Ovary (tissue), 9 donors: ENCODE data around the gene CIDEA. TPM values are rescaled to one million over a fixed set of nuclear protein-coding genes. Genes with fewer than 3 reads are reported as not detected.

Experiments used
- DNase-seq, 5 donors: peaks; one replicate each; pipeline ENCODE4 v3.0.0-alpha.2; 2019 to 2020
- H3K27ac ChIP-seq, 2 donors: fragments of 200-600 bp; one replicate each; pipeline versions ENCODE4 v1.5.1 to v1.8.0; 2019 to 2022
- H3K27me3 ChIP-seq: fragments of 200-600 bp; one replicate; pipeline ENCODE4 v1.8.0; 2022
- H3K36me3 ChIP-seq: fragments of 200-600 bp; sonication (generic); one replicate; pipeline ENCODE4 v1.5.1; 2019
- H3K4me1 ChIP-seq: one replicate; pipeline ENCODE4 v1.8.1; 2013; ENCODE audit warnings: mild to moderate bottlenecking, moderate library complexity; ENCODE audit not compliant: insufficient read depth
- H3K4me3 ChIP-seq: fragments of 200-600 bp; sonication (generic); one replicate; pipeline ENCODE4 v1.5.1; 2017
- H3K9me3 ChIP-seq, 2 donors: fragments of 200-600 bp in 1 of 2; sonication (generic) in 1 of 2; one replicate each; pipeline versions ENCODE4 v1.5.1 to v1.8.1; 2013 to 2019; ENCODE audit warnings: mild to moderate bottlenecking in 1 of 2, moderate library complexity in 1 of 2
- EP300 ChIP-seq: sonication (generic); formaldehyde crosslinking; IDR thresholded peaks from one replicate; pipeline ENCODE4 v1.6.1; 2017; ENCODE audit warnings: antibody characterized with exemption
- POLR2A ChIP-seq: fragments of 450-650 bp; IDR thresholded peaks from one replicate; pipeline ENCODE4 v1.6.1; 2017; ENCODE audit warnings: antibody characterized with exemption, mild to moderate bottlenecking, moderate library complexity
- WGBS, 3 donors: extraction: QIAGEN DNeasy Blood & Tissue Kit in 1 of 3; methylation state at CpG; one replicate each; pipeline versions ENCODE4 v1.1.5 to v1.1.7; 2013 to 2017; 5-methylcytosine and 5-hydroxymethylcytosine counted together
- intact Hi-C, 4 donors: fragments of 100-400 bp; cut with DNase I; formaldehyde crosslinking; loops; one replicate each; pipeline versions ENCODE4 v1.11.0 to v1.15.1; 2022 to 2023
- polyA plus RNA-seq, 2 donors: library from polyadenylated mRNA; stranded (reverse); fragments of 200-250 nt in 1 of 2; fragments of 350-450 nt in 1 of 2; fragmentation: Illumina TruSeq in 1 of 2; extraction: RNeasy Lipid Tissue Mini Kit (QIAGEN cat#74804) in 1 of 2; gene quantifications; one replicate each; pipeline ENCODE4 v1.2.3, GENCODE V29; 2013 to 2014
- total RNA-seq, 7 donors: library from RNA; depleted of rRNA in 2 of 7; stranded (reverse); fragments of >200 nt in 2 of 7; fragmentation: NEBNext Ultra II Directional in 3 of 7; extraction: Animal tissue kit (Norgen Biotek cat#: 25700) in 3 of 7; gene quantifications; one replicate each; pipeline versions ENCODE4 v1.1.0 to v1.2.4, GENCODE V29; 2016 to 2023
- TF ChIP-seq, protein P1 (sequence below), 3 donors: fragments of 450-650 bp in 2 of 3; fragments of 200-600 bp in 1 of 3; IDR thresholded peaks; one replicate each; pipeline versions ENCODE4 v1.5.1 to v1.8.0; 2016 to 2022; ENCODE audit warnings: antibody characterized with exemption in 3 of 3, mild to moderate bottlenecking in 1 of 3
- donor health status: DM: no; HTN: no; CAD: no; lungs with moderate emphysema.
- donor health status: DM: no; HTN: no; CAD: no.
- donor health status: Bipolar disorder and iron deficiency.
- donor health status: DM: yes; HTN: yes; CAD: no.
- donor health status: DM: no; HTN: no; CAD: no.
- donor health status: DM: yes; HTN: yes; CAD: no.

Gene CIDEA
- total and polyA plus RNA-seq, 9 donors = 0.15 TPM; not detected in 8

DNA sequence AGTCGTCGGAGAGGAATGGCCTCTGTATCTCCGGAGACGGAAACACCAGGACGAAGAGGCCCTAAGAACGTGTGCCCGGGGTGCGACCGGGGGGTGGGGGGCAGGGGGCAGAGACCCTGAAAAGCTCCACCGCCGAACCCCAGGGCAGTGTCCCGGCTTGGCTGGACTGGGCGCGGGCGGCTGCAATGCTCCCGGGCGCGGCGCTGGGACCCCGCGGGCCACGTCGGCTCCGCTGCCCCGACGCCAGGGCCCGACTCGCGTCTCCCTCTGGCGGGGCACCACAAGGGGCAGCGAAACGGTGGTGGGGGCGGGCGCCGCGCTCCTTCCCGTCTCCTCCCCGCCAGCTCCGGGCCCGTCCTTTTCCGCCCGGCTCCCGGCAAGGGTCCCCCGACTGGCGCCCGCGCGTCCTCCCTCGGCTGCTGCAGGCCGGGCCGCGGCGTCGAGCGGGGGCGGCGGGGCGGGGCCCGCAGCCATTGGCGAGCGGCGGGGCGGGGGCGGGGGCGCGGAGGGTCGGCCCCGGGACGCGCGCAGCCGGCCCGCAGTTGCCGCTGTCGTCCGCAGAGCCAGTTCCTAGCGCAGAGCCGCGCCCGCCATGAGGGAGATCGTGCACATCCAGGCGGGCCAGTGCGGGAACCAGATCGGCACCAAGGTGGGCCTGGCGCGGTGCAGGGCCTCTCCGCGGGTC lies 53.7 kb downstream of the CIDEA start, which contains the start of gene TUBB6:
TUBB6 (plus strand) TSS at position 541 of the 685 bp plus-strand sequence; CDS start at position 593, 52 bp downstream.
- peak within 1 kb of the TSS; percentile 90 for H3K4me3 ChIP-seq
- peaks cover 1% of the 10 kb centered on the region for H3K4me1 ChIP-seq
- 0 to 1% (median 0%) methylated on average over 17 to 87 of the region's 88 CpGs for WGBS, 3 donors
- intact Hi-C loops = loop anchor here in 1 of 4 donors (2.0 kb wide), 1 partner anchor 29 kb away; no protein-coding TSS in a partner anchor
- no peaks in the 10 kb centered on the region for H3K27me3 ChIP-seq
- peak within 1 kb of the TSS; percentile 94 to 100 for H3K27ac ChIP-seq
- H3K9me3 ChIP-seq = no peaks in the 10 kb centered on the region
- TF ChIP-seq, protein P1, sequence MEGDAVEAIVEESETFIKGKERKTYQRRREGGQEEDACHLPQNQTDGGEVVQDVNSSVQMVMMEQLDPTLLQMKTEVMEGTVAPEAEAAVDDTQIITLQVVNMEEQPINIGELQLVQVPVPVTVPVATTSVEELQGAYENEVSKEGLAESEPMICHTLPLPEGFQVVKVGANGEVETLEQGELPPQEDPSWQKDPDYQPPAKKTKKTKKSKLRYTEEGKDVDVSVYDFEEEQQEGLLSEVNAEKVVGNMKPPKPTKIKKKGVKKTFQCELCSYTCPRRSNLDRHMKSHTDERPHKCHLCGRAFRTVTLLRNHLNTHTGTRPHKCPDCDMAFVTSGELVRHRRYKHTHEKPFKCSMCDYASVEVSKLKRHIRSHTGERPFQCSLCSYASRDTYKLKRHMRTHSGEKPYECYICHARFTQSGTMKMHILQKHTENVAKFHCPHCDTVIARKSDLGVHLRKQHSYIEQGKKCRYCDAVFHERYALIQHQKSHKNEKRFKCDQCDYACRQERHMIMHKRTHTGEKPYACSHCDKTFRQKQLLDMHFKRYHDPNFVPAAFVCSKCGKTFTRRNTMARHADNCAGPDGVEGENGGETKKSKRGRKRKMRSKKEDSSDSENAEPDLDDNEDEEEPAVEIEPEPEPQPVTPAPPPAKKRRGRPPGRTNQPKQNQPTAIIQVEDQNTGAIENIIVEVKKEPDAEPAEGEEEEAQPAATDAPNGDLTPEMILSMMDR (IDR thresholded peaks at IDR 0.05) = no peak
- no peak for TF ChIP-seq POLR2A
- no peak for TF ChIP-seq EP300
- no peaks in the 10 kb centered on the region for H3K36me3 ChIP-seq
- DNase-seq = peak; percentile 70 to 85 (median 77)

GRCh38 chr18:12308386-12309100 lies 54.4 kb downstream of the CIDEA start:
- TF ChIP-seq EP300 (no peak), POLR2A (peak; percentile 70)

DNA sequence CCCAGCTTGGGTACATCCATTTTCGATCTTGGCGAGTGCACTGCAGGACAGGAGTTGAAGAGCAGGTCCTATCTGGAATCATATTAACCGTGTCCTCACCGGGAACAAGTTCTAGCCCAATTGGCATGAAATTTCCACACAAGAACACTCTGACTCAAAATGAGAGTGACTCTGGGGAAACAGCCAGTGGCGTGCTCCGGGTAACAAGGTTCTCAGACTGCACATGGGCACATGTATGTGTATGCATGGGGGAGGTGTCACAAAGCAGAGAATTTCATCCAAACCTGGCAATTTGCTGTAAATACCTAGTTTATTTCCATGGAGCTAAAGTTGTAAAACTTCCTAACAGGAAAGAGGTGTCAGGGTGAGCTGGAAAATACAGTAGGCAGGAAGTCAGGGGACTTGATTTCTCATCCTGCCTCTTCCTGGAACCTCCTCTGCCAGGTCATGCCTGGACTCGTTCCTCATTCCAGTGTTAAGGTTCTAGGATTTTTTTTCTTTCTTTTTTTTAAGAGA lies 55.6 kb downstream of the CIDEA start:
- Histone ChIP-seq H3K4me3 (peak overlapping the region; percentile 90), H3K36me3 (no peaks in the 10 kb centered on the region), H3K4me1 (peaks cover 1% of the 10 kb centered on the region), H3K9me3 (no peaks in the 10 kb centered on the region), H3K27ac (peak overlapping the region in 1 of 2 donors; percentile 94), H3K27me3 (no peaks in the 10 kb centered on the region)
- TF ChIP-seq, protein P1 (IDR thresholded peaks at IDR 0.05) = no peak
- TF ChIP-seq EP300 (no peak), POLR2A (no peak)
- 43 to 57% (median 52%) methylated on average over 7 of the region's 7 CpGs for WGBS, 3 donors
- DNase-seq = no peak
- intact Hi-C loops = loop anchor here in 1 of 4 donors (2.0 kb wide), 1 partner anchor 31 kb away; no protein-coding TSS in a partner anchor

More at GRCh38 chr18:12308386-12309100, 54.4 kb downstream of the CIDEA start:
- Histone ChIP-seq H3K27ac (peak overlapping the region; percentile 94 to 100), H3K36me3 (no peaks in the 10 kb centered on the region), H3K9me3 (no peaks in the 10 kb centered on the region), H3K4me1 (peaks cover 1% of the 10 kb centered on the region), H3K27me3 (no peaks in the 10 kb centered on the region), H3K4me3 (peak overlapping the region; percentile 90)
- WGBS, 3 donors = 0% methylated on average over 74 to 81 of the region's 81 CpGs
- intact Hi-C loops = loop anchor here in 1 of 4 donors (2.0 kb wide), 1 partner anchor 30 kb away; no protein-coding TSS in a partner anchor
- peak; percentile 89 to 94 (median 91) for DNase-seq

DNA sequence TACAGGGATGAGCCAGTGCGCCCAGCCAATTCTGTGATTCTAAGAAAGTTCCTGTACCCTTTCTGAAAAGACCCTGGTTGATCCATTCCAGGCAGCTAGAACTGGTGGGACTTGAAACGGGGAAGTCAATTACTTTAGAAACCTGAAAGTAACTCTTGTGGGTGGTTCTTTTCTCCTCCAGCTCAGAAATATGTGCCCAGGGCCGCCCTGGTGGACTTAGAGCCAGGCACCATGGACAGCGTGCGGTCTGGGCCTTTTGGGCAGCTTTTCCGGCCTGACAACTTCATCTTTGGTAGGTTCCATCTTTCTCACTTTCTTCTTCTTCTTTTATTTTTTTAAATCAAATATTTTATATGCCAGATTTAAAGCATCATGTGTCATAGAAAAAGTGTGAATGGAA lies 56.6 kb downstream of the CIDEA start:
- DNase-seq = no peak
- H3K9me3 ChIP-seq = no peaks in the 10 kb centered on the region
- no peaks in the 10 kb centered on the region for H3K27me3 ChIP-seq
- intact Hi-C loops = no loop called here
- H3K27ac ChIP-seq = no peak overlapping the region
- H3K4me3 ChIP-seq = no peak overlapping the region
- H3K4me1 ChIP-seq = peaks cover 1% of the 10 kb centered on the region
- TF ChIP-seq EP300 (no peak), POLR2A (no peak)
- TF ChIP-seq, protein P1 (IDR thresholded peaks at IDR 0.05) = no peak
- 95 to 96% (median 96%) methylated on average over 6 of the region's 6 CpGs for WGBS, 3 donors
- H3K36me3 ChIP-seq = no peaks in the 10 kb centered on the region
